Measurements from ENCODE around the gene PRTN3. TPM values are rescaled to one million over a fixed set of nuclear protein-coding genes. Genes with fewer than 3 reads are reported as not detected.

PRTN3 gene
- total RNA-seq, 1 donor from 2014 or later, result not detected

GRCh38 chr19:795073-795611, 45.7 kb upstream of the PRTN3 start:
- no peak for DNase-seq
- Histone ChIP-seq H3K4me3 (no peak overlapping the region), H3K9me3 (replicated peaks) (no peaks in the 10 kb centered on the region), H3K36me3 (peaks cover 9% of the 10 kb centered on the region), H3K27me3 (ENCODE audit: low read depth) (no peaks in the 10 kb centered on the region), H3K27ac (replicated peaks) (peak overlapping the region; percentile 57), H3K4me1 (peaks cover 63% of the 10 kb centered on the region)
- intact Hi-C loops (cut with micrococcal nuclease), result no loop called here
- TF ChIP-seq CTCF (IDR thresholded peaks at IDR 0.05; ENCODE audit: borderline replicate concordance), result no peak

- H3K27me3 ChIP-seq (ENCODE audit: low read depth), result no peaks in the 10 kb centered on the region
- intact Hi-C loops (cut with micrococcal nuclease), result no loop called here
- H3K9me3 ChIP-seq (replicated peaks), result no peaks in the 10 kb centered on the region
- H3K27ac ChIP-seq (replicated peaks), result peak overlapping the region; percentile 88
- H3K4me3 ChIP-seq, result peak overlapping the region; percentile 77
- TF ChIP-seq CTCF (IDR thresholded peaks at IDR 0.05; ENCODE audit: borderline replicate concordance), result no peak
- H3K4me1 ChIP-seq, result peaks cover 65% of the 10 kb centered on the region
- H3K36me3 ChIP-seq, result peaks cover 11% of the 10 kb centered on the region
- DNase-seq, result no peak
Observed at GRCh38 chr19:795691-796581, 44.9 kb upstream of the PRTN3 start.

- Histone ChIP-seq H3K4me3 (peak within 1 kb of the TSS; percentile 77), H3K4me1 (peaks cover 66% of the 10 kb centered on the region), H3K27ac (replicated peaks) (peak within 1 kb of the TSS; percentile 100), H3K27me3 (ENCODE audit: low read depth) (no peaks in the 10 kb centered on the region), H3K36me3 (peaks cover 11% of the 10 kb centered on the region), H3K9me3 (replicated peaks) (no peaks in the 10 kb centered on the region)
- intact Hi-C loops (cut with micrococcal nuclease), result no loop called here
- TF ChIP-seq CTCF (IDR thresholded peaks at IDR 0.05; ENCODE audit: borderline replicate concordance), result peak; percentile 39
- DNase-seq, result peak; percentile 100
Observed at GRCh38 chr19:796692-797527, 43.9 kb upstream of the PRTN3 start, which contains the start of gene PTBP1. Gene PTBP1, plus strand, starts transcription at chr19:797452. Its CDS starts 46 bp downstream, at chr19:797498.

GRCh38 chr19:797528-798414, 43.0 kb upstream of the PRTN3 start:
- Histone ChIP-seq H3K4me1 (peaks cover 66% of the 10 kb centered on the region), H3K9me3 (replicated peaks) (no peaks in the 10 kb centered on the region), H3K36me3 (peaks cover 11% of the 10 kb centered on the region), H3K27me3 (ENCODE audit: low read depth) (no peaks in the 10 kb centered on the region), H3K4me3 (peak overlapping the region; percentile 77), H3K27ac (replicated peaks) (peak overlapping the region; percentile 100)
- intact Hi-C loops (cut with micrococcal nuclease), result no loop called here
- TF ChIP-seq CTCF (IDR thresholded peaks at IDR 0.05; ENCODE audit: borderline replicate concordance), result no peak
- peak; percentile 91 for DNase-seq
